GM13977 (cell line): Measurements from ENCODE around the gene PIAS3.
"Not testable (repeated sequence)": the region's sequence is repeated elsewhere in the genome, so short reads cannot be mapped to it uniquely, and the experiment has no call there.

Experiments used
- DNase-seq: peaks from one replicate; pipeline ENCODE4 v3.0.0; 2012; ENCODE audit warnings: low spot score
- in situ Hi-C: fragments of 300-500 bp; cut with MboI; formaldehyde crosslinking; loops from one replicate; pipeline ENCODE4 v1.12.0; 2022; ENCODE audit warnings: low sequenced_read_pairs, low pct_unique_long_range_greater_than_20kb, mixed read lengths, inconsistent platforms; ENCODE audit not compliant: unreplicated experiment
- TF ChIP-seq, protein P1 (sequence below): IDR thresholded peaks from 2 replicates; pipeline ENCODE4 v1.5.1; 2012; ENCODE audit warnings: mild to moderate bottlenecking, control low read depth; ENCODE audit not compliant: insufficient read depth; ENCODE audit errors: extremely low read depth, missing control alignments

PIAS3 gene

DNA sequence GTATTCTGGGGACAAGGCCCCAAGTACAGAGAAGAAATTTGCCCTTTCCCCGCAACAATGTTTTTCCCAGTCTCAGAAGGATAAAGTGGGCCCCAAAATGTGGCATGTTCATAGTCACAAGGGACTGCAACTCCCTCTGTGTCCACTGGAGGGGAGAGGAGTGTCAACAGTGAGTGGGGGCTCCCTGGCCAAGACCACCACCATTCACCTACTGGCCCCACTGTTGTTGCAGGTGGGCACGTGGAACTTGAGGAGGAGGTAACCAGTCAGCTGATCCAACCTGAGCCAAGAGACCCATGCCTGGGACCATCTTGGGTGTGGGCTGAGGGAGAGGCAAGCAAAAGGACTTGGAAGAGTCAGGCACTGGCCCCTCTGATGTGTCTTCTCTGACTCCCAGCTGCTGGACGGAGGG, 12.7 kb downstream of the PIAS3 start:
- in situ Hi-C loops: no loop called here

DNA sequence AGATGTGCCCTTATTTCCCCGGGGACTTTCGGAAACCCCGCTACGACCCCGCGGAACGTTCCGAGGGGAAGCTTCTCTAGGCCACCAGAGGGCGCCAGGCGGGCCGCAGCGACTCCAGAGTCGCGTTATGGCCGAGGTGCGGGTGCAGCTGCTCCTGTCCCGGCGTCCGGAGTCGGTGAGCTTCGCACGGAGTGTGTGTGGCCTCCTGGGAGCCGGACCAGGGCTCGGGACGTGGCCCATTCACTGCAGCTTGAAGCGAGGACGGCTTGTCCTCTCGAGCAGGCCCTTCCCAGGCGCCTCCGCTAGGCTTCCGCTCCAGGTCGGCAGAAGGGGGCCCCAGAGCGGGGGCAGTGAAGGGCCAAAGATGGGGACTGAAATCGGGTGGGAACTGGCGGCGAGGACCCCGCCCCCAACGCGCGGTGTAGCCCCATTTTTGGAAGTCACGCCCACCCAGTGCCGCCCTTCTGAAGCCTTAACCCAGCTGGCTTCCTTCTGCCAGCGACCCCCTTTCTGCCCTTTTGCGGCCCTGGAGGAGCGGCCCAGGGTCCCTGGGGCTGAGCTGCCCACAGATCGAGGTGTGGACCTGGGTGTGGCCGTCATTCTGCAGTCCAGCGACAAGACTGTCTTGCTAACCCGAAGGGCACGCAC, 13.2 kb downstream of the PIAS3 start, which contains the start of gene NUDT17:
NUDT17 (plus strand) TSS at position 117 of the 648 bp plus-strand sequence; CDS start at position 128, 11 bp downstream.
- peak; percentile 86 for DNase-seq
- TF ChIP-seq, protein P1, sequence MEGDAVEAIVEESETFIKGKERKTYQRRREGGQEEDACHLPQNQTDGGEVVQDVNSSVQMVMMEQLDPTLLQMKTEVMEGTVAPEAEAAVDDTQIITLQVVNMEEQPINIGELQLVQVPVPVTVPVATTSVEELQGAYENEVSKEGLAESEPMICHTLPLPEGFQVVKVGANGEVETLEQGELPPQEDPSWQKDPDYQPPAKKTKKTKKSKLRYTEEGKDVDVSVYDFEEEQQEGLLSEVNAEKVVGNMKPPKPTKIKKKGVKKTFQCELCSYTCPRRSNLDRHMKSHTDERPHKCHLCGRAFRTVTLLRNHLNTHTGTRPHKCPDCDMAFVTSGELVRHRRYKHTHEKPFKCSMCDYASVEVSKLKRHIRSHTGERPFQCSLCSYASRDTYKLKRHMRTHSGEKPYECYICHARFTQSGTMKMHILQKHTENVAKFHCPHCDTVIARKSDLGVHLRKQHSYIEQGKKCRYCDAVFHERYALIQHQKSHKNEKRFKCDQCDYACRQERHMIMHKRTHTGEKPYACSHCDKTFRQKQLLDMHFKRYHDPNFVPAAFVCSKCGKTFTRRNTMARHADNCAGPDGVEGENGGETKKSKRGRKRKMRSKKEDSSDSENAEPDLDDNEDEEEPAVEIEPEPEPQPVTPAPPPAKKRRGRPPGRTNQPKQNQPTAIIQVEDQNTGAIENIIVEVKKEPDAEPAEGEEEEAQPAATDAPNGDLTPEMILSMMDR: peak; percentile 95
- in situ Hi-C loops: no loop called here

More for the DNA sequence above, 12.7 kb downstream of the PIAS3 start:
- TF ChIP-seq, protein P1: peak; percentile 65
- peak; percentile 74 for DNase-seq

DNA sequence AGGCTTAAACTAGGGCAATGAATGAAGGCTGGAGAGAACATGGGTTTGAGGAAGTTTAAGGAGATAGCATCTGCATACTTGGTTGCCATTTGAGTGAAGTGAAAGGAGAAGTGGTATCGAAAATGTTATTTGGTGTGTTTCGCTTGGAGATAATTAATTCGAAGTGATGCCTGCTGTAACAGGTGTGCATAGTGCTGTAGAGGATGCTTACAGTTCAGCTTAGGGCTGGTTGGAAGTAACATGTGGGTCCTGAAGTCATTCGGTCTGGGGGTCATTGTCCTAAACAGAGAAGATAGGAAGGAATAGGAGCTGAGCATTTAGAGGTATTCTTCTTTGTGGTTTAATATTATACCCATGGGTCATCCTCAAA, 13.8 kb downstream of the PIAS3 start:
- TF ChIP-seq, protein P1: no peak
- peak; percentile 76 for DNase-seq
- in situ Hi-C loops: no loop called here

DNA sequence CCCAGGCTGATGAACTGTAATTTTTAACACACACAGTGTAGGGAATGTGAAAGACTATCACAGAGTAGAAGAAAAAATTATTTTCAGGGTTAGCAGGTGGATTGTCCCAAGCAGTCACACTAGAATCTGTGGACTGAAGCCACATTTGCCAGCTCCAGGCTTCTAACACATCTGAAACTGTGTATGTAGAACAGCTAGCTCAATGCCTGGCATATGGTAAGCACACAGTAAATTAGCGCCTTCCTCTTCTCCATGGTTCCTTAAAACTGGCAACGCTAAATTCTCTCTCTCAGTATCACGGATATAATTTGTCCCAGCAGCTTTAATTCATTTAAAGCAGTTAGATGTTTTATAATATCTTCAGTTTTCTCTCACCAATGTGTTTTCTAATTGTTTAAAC, 15.8 kb downstream of the PIAS3 start:
- TF ChIP-seq, protein P1: no peak
- in situ Hi-C loops: no loop called here

DNA sequence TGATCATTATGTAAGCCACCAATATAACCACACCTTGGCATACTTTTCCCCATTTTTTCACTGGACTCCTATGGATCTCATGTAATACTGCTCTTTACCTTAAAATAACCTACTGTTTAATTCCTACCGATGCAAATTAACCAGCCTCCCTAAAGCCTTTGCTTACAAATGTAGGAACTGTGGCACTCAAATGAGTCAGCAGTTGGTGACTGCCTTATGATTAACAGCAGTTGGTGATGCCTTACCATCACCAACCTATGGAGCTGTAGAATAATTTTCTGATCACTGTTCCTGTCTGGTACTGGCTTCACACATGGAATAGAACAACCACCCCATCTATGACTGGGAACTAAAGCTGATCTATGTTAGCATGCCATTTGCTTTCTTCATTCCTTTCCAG, 21.2 kb downstream of the PIAS3 start:
- in situ Hi-C loops: no loop called here
- TF ChIP-seq, protein P1: no peak
- no peak for DNase-seq

More for the DNA sequence above, 15.8 kb downstream of the PIAS3 start:
- no peak for DNase-seq

DNA sequence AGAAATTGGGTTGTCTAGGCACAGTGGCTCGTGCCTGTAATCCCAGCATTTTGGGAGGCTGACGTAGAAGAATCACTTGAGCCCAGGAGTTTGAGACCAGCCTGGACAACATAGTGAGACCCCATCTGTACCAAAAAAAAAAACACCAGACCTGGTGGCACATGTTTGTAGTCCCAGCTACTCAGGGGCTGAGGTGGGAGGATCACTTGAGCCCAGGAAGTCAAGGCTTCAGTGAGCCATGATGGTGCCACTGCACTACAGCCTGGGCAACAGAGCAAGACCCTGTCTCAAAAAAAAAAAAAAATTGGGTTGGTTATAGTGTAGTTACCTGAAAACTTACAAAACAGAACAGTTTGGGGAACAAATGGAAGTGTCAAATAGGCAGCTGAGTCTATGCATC, 28.1 kb downstream of the PIAS3 start:
- DNase-seq, in situ Hi-C loops: not testable (repeated sequence)

DNA sequence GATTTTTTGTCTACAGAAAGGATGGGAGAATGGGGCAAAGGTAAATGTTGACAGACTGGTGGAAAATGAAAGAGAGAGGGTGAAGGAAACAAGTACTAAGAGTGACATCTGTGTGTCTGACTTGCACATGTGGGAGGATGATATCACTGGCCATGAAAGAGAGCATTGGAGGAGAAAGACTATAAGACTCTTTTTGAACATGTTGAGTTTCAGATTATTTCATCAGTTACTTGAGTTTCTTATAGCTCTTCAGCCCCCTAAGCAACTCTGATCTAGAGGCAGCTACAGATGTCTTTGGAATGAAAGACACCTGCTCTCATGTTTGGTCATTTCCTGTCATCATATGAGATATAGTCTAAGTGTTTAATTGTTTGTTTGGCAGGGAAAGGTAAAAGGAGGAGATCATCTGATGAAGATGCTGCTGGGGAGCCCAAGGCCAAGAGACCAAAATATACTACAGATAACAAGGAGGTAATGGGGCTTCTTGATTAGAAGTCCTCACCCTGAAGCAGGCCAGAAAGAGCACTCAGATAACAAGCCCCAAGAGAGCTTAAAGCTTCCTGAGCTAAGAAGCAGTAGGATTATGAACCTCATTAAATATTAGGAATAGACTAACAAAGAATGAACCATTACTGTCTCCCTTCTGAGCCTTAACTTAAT, 30.4 kb downstream of the PIAS3 start:
- DNase-seq: peak; percentile 60

More for the DNA sequence above, 30.4 kb downstream of the PIAS3 start:
- TF ChIP-seq, protein P1: no peak
- in situ Hi-C loops: no loop called here
